Tibial artery (tissue), 4 donors: ENCODE results near the gene STK36.

Experiments
- DNase-seq, 2 donors: peaks; one replicate each; pipeline ENCODE4 v3.0.0-alpha.2; 2019
- H3K27ac ChIP-seq, 2 donors: fragments of 200-600 bp; sonication (generic) in 1 of 2; 1 replicate in 1 of 2; 2 replicates in 1 of 2; pipeline ENCODE4 v1.5.1; 2018 to 2019; ENCODE audit warnings: mild to moderate bottlenecking in 1 of 2
- H3K27me3 ChIP-seq, 2 donors: fragments of 200-600 bp; sonication (generic) in 1 of 2; one replicate each; pipeline versions ENCODE4 v1.5.1 to v1.6.0; 2016 to 2019
- H3K36me3 ChIP-seq, 3 donors: fragments of 200-600 bp; sonication (generic) in 2 of 3; one replicate each; pipeline ENCODE4 v1.5.1; 2016 to 2019; ENCODE audit warnings: mild to moderate bottlenecking in 2 of 3
- H3K4me1 ChIP-seq, 4 donors: fragments of 200-600 bp; sonication (generic) in 2 of 4; 1 replicate in 3 of 4; 2 replicates in 1 of 4; pipeline ENCODE4 v1.5.1; 2016 to 2019
- H3K4me3 ChIP-seq, 2 donors: fragments of 200-600 bp; sonication (generic) in 1 of 2; 1 replicate in 1 of 2; 2 replicates in 1 of 2; pipeline ENCODE4 v1.5.1; 2018 to 2019; ENCODE audit warnings: mild to moderate bottlenecking in 2 of 2
- H3K9me3 ChIP-seq, 3 donors: fragments of 200-600 bp; sonication (generic) in 1 of 3; one replicate each; pipeline ENCODE4 v1.5.1; 2016 to 2019
- intact Hi-C: fragments of 100-400 bp; cut with DNase I; formaldehyde crosslinking; loops from one replicate; pipeline ENCODE4 v1.15.0; 2023; ENCODE audit warnings: low total_unique reads
- TF ChIP-seq, protein P1 (sequence below), 2 experiments: fragments of 200-600 bp in 1 of 2; fragments of 450-650 bp in 1 of 2; IDR thresholded peaks; one replicate each; pipeline ENCODE4 v1.5.1; 2017 to 2019; ENCODE audit warnings: antibody characterized with exemption in 2 of 2, mild to moderate bottlenecking in 1 of 2, moderate library complexity in 1 of 2

STK36 gene

DNA sequence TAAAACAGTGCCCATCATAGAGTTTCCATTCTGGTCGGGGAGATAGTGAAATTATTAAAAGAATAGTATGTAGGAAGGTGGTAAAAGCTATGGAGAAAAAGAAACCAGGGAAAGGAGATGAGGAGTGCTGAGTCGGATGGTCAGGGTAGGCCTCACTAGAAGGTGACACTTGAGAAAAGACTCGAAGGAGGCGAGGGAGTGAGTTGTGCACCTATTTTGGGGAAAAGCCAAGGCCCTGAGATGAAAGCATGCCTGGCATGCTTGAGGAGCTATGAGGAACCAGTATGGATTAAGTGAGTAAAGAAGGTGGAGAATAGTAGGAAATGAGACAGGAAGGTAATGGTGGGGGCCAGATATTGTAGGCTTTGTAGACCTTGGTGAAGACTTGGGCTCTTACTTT lies 31.5 kb downstream of the STK36 start:
- no peaks in the 10 kb centered on the region for H3K9me3 ChIP-seq
- intact Hi-C loops: no loop called here
- peaks cover 12 to 33% (median 21%) of the 10 kb centered on the region in 3 donors for H3K36me3 ChIP-seq
- no peak for DNase-seq
- TF ChIP-seq, protein P1, sequence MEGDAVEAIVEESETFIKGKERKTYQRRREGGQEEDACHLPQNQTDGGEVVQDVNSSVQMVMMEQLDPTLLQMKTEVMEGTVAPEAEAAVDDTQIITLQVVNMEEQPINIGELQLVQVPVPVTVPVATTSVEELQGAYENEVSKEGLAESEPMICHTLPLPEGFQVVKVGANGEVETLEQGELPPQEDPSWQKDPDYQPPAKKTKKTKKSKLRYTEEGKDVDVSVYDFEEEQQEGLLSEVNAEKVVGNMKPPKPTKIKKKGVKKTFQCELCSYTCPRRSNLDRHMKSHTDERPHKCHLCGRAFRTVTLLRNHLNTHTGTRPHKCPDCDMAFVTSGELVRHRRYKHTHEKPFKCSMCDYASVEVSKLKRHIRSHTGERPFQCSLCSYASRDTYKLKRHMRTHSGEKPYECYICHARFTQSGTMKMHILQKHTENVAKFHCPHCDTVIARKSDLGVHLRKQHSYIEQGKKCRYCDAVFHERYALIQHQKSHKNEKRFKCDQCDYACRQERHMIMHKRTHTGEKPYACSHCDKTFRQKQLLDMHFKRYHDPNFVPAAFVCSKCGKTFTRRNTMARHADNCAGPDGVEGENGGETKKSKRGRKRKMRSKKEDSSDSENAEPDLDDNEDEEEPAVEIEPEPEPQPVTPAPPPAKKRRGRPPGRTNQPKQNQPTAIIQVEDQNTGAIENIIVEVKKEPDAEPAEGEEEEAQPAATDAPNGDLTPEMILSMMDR (IDR thresholded peaks at IDR 0.05): no peak
- H3K4me1 ChIP-seq: no peaks in the 10 kb centered on the region
- no peaks in the 10 kb centered on the region for H3K27me3 ChIP-seq
- H3K27ac ChIP-seq: no peak overlapping the region
- no peak overlapping the region for H3K4me3 ChIP-seq

DNA sequence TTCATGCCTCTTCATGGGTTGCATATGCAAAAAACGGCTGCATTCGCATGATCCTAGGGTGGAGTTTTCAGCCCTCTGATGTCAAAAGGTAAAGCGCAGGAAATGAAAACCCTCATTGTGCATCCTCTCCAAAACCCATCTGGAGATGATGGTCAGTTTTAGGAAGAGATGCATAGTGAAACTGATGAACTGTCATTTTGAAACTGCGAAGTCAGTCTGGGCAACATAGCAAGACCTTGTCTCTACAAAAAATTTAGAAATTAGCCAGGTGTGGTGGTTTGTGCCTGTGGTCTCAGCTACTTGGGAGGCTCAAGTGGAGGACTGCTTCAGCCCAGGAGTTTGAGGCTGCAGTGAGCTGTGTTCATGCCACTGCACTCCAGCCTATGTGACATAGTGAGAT lies 36.2 kb downstream of the STK36 start:
- TF ChIP-seq, protein P1 (IDR thresholded peaks at IDR 0.05): no peak
- H3K4me3 ChIP-seq: no peak overlapping the region
- no peak for DNase-seq
- intact Hi-C loops: no loop called here
- H3K27me3 ChIP-seq: no peaks in the 10 kb centered on the region
- H3K36me3 ChIP-seq: no peaks in the 10 kb centered on the region
- H3K27ac ChIP-seq: no peak overlapping the region
- peaks cover 0 to 18% (median 8%) of the 10 kb centered on the region in 4 donors for H3K4me1 ChIP-seq
- no peaks in the 10 kb centered on the region for H3K9me3 ChIP-seq

DNA sequence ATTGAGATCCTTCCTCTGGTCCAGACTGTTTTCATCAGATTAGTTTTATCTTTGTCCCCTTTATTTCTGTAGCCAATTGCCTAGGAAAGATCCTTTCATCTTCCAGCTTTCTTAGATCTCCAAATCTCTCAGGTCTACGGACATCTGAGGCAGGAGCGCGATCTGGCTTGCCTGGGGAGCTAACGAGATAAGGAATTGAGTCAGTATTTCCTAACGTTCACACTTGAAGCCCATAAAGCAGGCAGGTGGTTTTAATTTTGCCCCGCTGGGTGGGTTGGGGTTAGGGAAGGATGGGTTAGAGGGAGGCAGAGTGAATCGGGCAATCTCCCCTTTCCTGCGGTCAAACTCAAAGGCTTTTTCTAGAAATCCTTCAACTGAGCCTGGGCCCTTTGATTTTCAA lies 38.0 kb downstream of the STK36 start:
- TF ChIP-seq, protein P1 (IDR thresholded peaks at IDR 0.05): no peak
- H3K4me3 ChIP-seq: peak overlapping the region; percentile 73 to 79
- H3K9me3 ChIP-seq: no peaks in the 10 kb centered on the region
- peaks cover 0 to 18% (median 8%) of the 10 kb centered on the region in 4 donors for H3K4me1 ChIP-seq
- peak overlapping the region; percentile 88 to 89 for H3K27ac ChIP-seq
- intact Hi-C loops: no loop called here
- no peaks in the 10 kb centered on the region for H3K36me3 ChIP-seq
- no peak for DNase-seq
- H3K27me3 ChIP-seq: no peaks in the 10 kb centered on the region

DNA sequence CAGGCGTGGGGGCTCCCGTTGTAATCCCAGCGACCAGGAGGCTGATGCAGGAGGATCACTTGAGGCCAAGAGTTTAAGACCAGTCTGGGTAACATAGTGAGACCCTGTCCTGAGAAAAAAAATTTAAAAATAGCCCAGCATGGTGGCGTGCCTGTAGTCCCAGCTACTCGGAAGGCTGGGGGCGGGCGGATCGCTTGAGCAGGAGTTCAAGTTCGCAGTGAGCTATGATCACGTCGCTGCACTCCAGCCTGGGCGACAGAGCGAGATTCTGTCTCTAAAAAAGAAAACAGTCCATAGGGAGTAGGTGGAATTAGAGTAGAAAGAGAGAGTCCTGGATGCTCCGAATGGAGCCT lies 38.4 kb downstream of the STK36 start:
- intact Hi-C loops: no loop called here
- TF ChIP-seq, protein P1 (IDR thresholded peaks at IDR 0.05): no peak
- H3K27me3 ChIP-seq: no peaks in the 10 kb centered on the region
- peak overlapping the region; percentile 73 to 79 for H3K4me3 ChIP-seq
- no peak for DNase-seq
- H3K4me1 ChIP-seq: peaks cover 0 to 18% (median 8%) of the 10 kb centered on the region in 4 donors
- peaks cover 0 to under 1% (median 0%) of the 10 kb centered on the region in 3 donors for H3K36me3 ChIP-seq
- H3K9me3 ChIP-seq: no peaks in the 10 kb centered on the region
- peak overlapping the region; percentile 88 to 89 for H3K27ac ChIP-seq

DNA sequence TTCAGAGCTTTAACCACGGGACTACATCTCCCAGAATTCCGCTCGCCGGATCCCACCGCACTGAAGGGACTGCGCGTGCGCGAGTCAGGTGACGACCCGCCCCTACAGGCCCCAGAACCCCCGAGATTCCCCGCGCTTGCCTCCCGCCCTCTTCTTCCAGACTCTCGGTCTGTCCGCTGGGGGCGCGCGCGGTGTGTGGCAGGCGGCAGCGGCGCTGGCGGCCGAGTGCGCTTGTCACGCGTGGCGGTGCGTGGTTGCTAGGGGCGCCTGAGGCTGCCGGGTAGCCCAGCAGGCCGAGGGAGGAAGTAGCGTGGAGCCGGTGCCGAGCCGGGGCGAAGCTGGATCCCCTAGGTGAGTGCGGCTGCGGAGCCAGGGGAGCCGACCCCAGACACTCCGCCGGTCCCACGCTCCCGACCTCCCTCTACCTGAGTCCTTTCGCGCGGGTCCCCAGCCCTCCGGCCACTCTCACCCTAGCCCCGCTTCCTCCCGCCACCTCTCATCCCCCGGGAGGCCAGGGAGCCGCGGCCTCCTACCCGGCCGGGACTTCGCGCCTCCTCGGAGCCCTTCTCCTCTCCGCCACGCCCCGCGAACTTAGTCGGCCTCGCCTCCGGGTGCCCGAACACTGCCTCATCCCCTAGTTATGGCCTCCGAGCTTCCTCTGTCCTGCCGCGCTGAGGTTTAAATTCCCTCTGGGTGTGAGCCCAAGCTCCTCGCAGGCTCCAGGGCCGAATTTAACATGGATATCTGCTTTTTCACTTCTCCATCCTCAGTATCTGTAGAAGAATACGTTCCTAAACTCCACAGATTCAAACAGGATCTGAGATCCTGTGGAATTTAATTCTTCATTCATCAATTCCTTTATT lies 39.0 kb downstream of the STK36 start, which contains the start of gene TTLL4:
TTLL4 (plus strand) TSS at position 149 of the 863 bp plus-strand sequence. CDS start 26,842 bp downstream, outside the sequence.
- peak; percentile 98 to 99 for DNase-seq
- no peaks in the 10 kb centered on the region for H3K27me3 ChIP-seq
- H3K4me3 ChIP-seq: peak within 1 kb of the TSS; percentile 73 to 79
- TF ChIP-seq, protein P1 (IDR thresholded peaks at IDR 0.05): peak; percentile 92 to 94
- H3K27ac ChIP-seq: peak within 1 kb of the TSS; percentile 88 to 89
- H3K4me1 ChIP-seq: peaks cover 0 to 18% (median 8%) of the 10 kb centered on the region in 4 donors
- peaks cover 0 to 7% (median 0%) of the 10 kb centered on the region in 3 donors for H3K36me3 ChIP-seq
- H3K9me3 ChIP-seq: no peaks in the 10 kb centered on the region
- intact Hi-C loops: no loop called here
